Measurements from ENCODE around the gene KLHL29.

DNA sequence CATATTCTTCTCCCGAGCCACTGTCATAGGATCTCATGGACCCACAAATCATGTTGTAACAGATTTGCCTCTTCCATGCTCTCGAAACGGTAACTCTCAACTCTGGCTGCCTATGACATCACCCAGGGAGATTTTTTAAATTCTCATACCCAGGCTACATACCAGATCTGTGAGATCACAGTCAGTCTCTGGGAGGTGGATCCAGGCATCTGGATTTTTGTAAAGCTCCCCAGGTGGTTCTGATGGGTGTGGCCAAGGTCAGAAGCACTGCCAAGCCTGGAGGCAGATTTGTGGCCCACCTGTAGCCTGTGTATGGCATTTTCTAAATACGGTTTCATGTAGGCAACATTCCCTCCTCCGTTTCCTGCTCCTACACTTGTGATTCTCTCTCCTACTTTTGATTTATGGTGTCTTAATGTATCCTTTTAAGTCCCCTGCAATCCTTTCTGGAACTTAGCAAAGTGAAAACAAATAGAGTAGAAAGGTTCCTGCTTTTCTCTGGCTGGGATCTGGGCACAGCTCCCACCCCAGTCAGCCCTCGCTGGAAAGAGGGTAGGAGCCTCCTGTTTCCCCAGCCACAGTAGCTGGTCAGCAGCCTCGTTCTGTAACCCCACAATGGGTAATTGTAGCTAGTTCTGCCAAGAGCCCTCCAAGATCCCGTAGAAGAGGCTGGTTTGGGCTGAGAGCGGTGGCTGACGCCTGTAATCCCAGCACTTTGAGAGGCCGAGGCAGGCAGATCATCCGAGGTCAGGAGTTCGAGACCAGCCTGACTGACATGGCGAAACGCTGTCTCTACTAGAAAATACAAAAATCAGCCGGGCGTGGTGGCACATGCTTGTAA is 96.2 kb downstream of the KLHL29 start:
- TF ChIP-seq, protein P1, sequence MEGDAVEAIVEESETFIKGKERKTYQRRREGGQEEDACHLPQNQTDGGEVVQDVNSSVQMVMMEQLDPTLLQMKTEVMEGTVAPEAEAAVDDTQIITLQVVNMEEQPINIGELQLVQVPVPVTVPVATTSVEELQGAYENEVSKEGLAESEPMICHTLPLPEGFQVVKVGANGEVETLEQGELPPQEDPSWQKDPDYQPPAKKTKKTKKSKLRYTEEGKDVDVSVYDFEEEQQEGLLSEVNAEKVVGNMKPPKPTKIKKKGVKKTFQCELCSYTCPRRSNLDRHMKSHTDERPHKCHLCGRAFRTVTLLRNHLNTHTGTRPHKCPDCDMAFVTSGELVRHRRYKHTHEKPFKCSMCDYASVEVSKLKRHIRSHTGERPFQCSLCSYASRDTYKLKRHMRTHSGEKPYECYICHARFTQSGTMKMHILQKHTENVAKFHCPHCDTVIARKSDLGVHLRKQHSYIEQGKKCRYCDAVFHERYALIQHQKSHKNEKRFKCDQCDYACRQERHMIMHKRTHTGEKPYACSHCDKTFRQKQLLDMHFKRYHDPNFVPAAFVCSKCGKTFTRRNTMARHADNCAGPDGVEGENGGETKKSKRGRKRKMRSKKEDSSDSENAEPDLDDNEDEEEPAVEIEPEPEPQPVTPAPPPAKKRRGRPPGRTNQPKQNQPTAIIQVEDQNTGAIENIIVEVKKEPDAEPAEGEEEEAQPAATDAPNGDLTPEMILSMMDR (conservative IDR thresholded peaks at IDR 0.05), result no peak
- no peak for TF ChIP-seq ZFX (IDR thresholded peaks at IDR 0.05)
